ENCODE results near the gene OR4N2. TPM values are rescaled to one million over a fixed set of nuclear protein-coding genes. Genes with fewer than 3 reads are reported as not detected.
"Not testable (repeated sequence)": the region's sequence is repeated elsewhere in the genome, so short reads cannot be mapped to it uniquely, and the experiment has no call there.

The OR4N2 gene
- total and polyA plus RNA-seq, 2 experiments from 2014 or later = not detected

DNA sequence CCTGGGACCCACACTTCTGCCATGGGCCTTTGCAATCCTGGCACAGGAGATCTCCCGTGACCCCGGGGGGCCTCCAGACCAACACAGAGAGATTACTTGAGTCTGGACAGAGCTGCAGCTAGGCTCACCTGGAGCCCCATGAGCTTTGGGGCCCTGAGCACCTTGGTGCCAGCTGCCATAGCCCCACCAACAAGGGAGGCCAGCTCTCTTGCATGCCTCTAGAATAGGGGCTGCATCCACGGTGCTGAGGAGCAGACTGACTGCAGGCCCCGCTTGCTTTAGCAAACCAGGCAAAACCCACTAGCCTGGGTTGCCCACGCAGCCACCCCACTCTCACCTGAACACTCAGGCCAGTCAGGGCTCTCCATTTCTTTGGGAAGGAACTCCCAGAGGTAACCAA is 3.7 kb upstream of the OR4N2 start:
- Histone ChIP-seq H3K27ac (no peak overlapping the region), H3K4me3 (no peak overlapping the region), H3K36me3 (replicated peaks; ENCODE audit: insufficient read depth, low read depth) (no peaks in the 10 kb centered on the region), H3K27me3 (no peaks in the 10 kb centered on the region), H3K9me2 (replicated peaks; ENCODE audit: insufficient read depth) (no peaks in the 10 kb centered on the region), H3K9me3 (ENCODE audit: low read depth) (peaks cover 25% of the 10 kb centered on the region), H4K20me1 (ENCODE audit: insufficient read depth, poor library complexity, severe bottlenecking) (no peaks in the 10 kb centered on the region), H2AFZ (no peak overlapping the region), H3K4me2 (no peak overlapping the region), H3K4me1 (ENCODE audit: insufficient read depth) (no peaks in the 10 kb centered on the region), H3K79me2 (no peaks in the 10 kb centered on the region)
- DNase-seq (ENCODE audit: low spot score) = no peak
- TF ChIP-seq EZH2 (IDR thresholded peaks at IDR 0.05; ENCODE audit: borderline replicate concordance) = no peak
- TF ChIP-seq, protein P1, sequence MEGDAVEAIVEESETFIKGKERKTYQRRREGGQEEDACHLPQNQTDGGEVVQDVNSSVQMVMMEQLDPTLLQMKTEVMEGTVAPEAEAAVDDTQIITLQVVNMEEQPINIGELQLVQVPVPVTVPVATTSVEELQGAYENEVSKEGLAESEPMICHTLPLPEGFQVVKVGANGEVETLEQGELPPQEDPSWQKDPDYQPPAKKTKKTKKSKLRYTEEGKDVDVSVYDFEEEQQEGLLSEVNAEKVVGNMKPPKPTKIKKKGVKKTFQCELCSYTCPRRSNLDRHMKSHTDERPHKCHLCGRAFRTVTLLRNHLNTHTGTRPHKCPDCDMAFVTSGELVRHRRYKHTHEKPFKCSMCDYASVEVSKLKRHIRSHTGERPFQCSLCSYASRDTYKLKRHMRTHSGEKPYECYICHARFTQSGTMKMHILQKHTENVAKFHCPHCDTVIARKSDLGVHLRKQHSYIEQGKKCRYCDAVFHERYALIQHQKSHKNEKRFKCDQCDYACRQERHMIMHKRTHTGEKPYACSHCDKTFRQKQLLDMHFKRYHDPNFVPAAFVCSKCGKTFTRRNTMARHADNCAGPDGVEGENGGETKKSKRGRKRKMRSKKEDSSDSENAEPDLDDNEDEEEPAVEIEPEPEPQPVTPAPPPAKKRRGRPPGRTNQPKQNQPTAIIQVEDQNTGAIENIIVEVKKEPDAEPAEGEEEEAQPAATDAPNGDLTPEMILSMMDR (IDR thresholded peaks at IDR 0.05; ENCODE audit: poor library complexity) = no peak
- no peak for TF ChIP-seq EZH2phosphoT487 (IDR thresholded peaks at IDR 0.05; ENCODE audit: low read depth, severe bottlenecking, unreplicated experiment)
- WGBS (ENCODE audit: low lambda C conversion rate, missing lambda C conversion rate) = 63% methylated on average over 5 of the region's 5 CpGs

GRCh38 chr14:19800282-19801117 is 3.1 kb upstream of the OR4N2 start:
- H4K20me1 ChIP-seq (ENCODE audit: insufficient read depth, poor library complexity, severe bottlenecking) = no peaks in the 10 kb centered on the region
- H3K4me1 ChIP-seq (ENCODE audit: insufficient read depth) = no peaks in the 10 kb centered on the region
- 78% methylated on average over 17 of the region's 17 CpGs for WGBS (ENCODE audit: low lambda C conversion rate, missing lambda C conversion rate)
- no peaks in the 10 kb centered on the region for H3K27me3 ChIP-seq
- H3K4me2 ChIP-seq = no peak overlapping the region
- DNase-seq (ENCODE audit: low spot score) = no peak
- no peaks in the 10 kb centered on the region for H3K9me2 ChIP-seq (replicated peaks; ENCODE audit: insufficient read depth)
- H3K4me3 ChIP-seq = no peak overlapping the region
- no peak overlapping the region for H2AFZ ChIP-seq
- peaks cover 31% of the 10 kb centered on the region for H3K9me3 ChIP-seq (ENCODE audit: low read depth)
- H3K36me3 ChIP-seq (replicated peaks; ENCODE audit: insufficient read depth, low read depth) = no peaks in the 10 kb centered on the region
- TF ChIP-seq EZH2 (IDR thresholded peaks at IDR 0.05; ENCODE audit: borderline replicate concordance) = no peak
- TF ChIP-seq, protein P1 (IDR thresholded peaks at IDR 0.05; ENCODE audit: poor library complexity) = no peak
- TF ChIP-seq EZH2phosphoT487 (IDR thresholded peaks at IDR 0.05; ENCODE audit: low read depth, severe bottlenecking, unreplicated experiment) = no peak
- H3K79me2 ChIP-seq = no peaks in the 10 kb centered on the region
- H3K27ac ChIP-seq = no peak overlapping the region

DNA sequence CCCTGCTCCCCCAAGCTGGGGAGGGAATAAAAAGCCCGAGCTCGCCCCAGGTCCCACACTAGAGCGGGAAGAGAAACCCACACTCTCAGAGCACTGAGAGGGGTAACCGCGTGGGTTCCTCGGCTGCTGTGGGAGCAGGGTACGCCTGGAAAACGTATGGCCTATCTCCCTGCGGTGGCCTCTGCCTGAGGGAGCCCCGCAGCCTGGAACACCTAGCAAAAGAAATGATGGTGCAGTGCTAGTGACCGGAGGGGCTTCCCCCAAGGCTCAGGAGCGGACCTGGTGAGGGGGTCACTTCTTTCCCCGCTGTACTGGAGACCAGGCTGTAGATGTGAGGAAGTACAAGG is 2.5 kb upstream of the OR4N2 start:
- 60% methylated on average over 13 of the region's 13 CpGs for WGBS (ENCODE audit: low lambda C conversion rate, missing lambda C conversion rate)
- TF ChIP-seq EZH2 (IDR thresholded peaks at IDR 0.05; ENCODE audit: borderline replicate concordance) (no peak), EZH2phosphoT487 (IDR thresholded peaks at IDR 0.05; ENCODE audit: low read depth, severe bottlenecking, unreplicated experiment) (no peak)
- TF ChIP-seq, protein P1 (IDR thresholded peaks at IDR 0.05; ENCODE audit: poor library complexity) = no peak
- DNase-seq (ENCODE audit: low spot score) = no peak
- H3K4me3 ChIP-seq = no peak overlapping the region
- H3K36me3 ChIP-seq (replicated peaks; ENCODE audit: insufficient read depth, low read depth) = no peaks in the 10 kb centered on the region
- H3K4me1 ChIP-seq (ENCODE audit: insufficient read depth) = no peaks in the 10 kb centered on the region
- H3K27me3 ChIP-seq = no peaks in the 10 kb centered on the region
- H2AFZ ChIP-seq = no peak overlapping the region
- H3K27ac ChIP-seq = no peak overlapping the region
- H3K79me2 ChIP-seq = no peaks in the 10 kb centered on the region
- H3K9me3 ChIP-seq (ENCODE audit: low read depth) = peaks cover 37% of the 10 kb centered on the region
- H3K9me2 ChIP-seq (replicated peaks; ENCODE audit: insufficient read depth) = no peaks in the 10 kb centered on the region
- no peaks in the 10 kb centered on the region for H4K20me1 ChIP-seq (ENCODE audit: insufficient read depth, poor library complexity, severe bottlenecking)
- H3K4me2 ChIP-seq = no peak overlapping the region

DNA sequence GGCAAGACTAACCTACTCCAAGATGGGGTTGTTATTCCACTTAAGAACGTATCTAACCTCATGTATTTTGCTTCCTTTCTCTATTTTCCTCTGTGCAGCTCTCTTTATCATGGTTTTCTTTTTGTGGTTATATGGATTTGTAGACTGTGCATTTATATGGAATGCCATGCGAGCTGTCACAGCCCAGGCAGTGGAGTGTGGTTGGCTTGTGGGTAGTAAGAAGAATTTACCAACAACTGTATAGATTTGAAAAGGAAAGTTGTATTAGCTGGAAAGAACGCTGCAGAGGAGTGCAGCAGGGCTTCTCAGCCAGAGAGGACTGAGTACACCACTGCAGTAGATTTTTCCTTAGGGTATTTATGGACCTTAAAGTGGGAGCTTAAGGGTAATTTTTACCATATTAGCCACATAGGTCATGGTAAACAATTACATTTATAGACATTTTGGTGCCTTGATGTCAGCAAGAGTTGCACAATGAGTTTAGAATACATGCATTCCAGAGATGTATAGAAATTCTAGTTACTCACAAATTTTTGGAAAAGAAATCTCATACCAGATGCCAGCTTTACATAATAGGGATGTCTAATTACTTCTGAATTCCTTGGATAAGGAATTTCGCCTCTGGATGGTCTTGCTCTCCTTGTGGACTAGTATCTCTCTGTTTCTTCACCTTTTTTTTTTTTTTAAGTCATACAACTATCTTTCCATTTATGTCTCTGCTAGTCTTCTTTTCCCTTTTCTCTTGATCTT is 9.8 kb downstream of the OR4N2 start:
- H3K9me2 ChIP-seq (replicated peaks; ENCODE audit: insufficient read depth); DNase-seq (ENCODE audit: low spot score); H3K4me1 ChIP-seq (ENCODE audit: insufficient read depth); H3K79me2 ChIP-seq; H3K4me2 ChIP-seq; H3K27ac ChIP-seq; H4K20me1 ChIP-seq (ENCODE audit: insufficient read depth, poor library complexity, severe bottlenecking); H3K27me3 ChIP-seq; H2AFZ ChIP-seq; H3K36me3 ChIP-seq (replicated peaks; ENCODE audit: insufficient read depth, low read depth): not testable (repeated sequence)
- 50% methylated on average over 4 of the region's 4 CpGs for WGBS (ENCODE audit: low lambda C conversion rate, missing lambda C conversion rate)
- H3K4me3 ChIP-seq = peak overlapping the region; percentile 8
- peaks cover 14% of the 10 kb centered on the region for H3K9me3 ChIP-seq (ENCODE audit: low read depth)

GRCh38 chr14:19819879-19820278 is 16.3 kb downstream of the OR4N2 start:
- WGBS (ENCODE audit: low lambda C conversion rate, missing lambda C conversion rate) = 22% methylated on average over 1 of the region's 1 CpG
- not testable (repeated sequence) for H4K20me1 ChIP-seq (ENCODE audit: insufficient read depth, poor library complexity, severe bottlenecking); H3K36me3 ChIP-seq (replicated peaks; ENCODE audit: insufficient read depth, low read depth); H3K4me3 ChIP-seq; H3K27me3 ChIP-seq; H3K4me1 ChIP-seq (ENCODE audit: insufficient read depth); H3K9me2 ChIP-seq (replicated peaks; ENCODE audit: insufficient read depth); H3K79me2 ChIP-seq; H3K27ac ChIP-seq; DNase-seq (ENCODE audit: low spot score); H3K4me2 ChIP-seq; H2AFZ ChIP-seq
- peaks cover 22% of the 10 kb centered on the region for H3K9me3 ChIP-seq (ENCODE audit: low read depth)

GRCh38 chr14:19821016-19821415 is 17.4 kb downstream of the OR4N2 start:
- H2AFZ ChIP-seq; H3K36me3 ChIP-seq (replicated peaks; ENCODE audit: insufficient read depth, low read depth); H3K79me2 ChIP-seq; H3K27me3 ChIP-seq; H3K9me2 ChIP-seq (replicated peaks; ENCODE audit: insufficient read depth); H3K4me1 ChIP-seq (ENCODE audit: insufficient read depth); H3K27ac ChIP-seq; DNase-seq (ENCODE audit: low spot score); H3K4me3 ChIP-seq; H4K20me1 ChIP-seq (ENCODE audit: insufficient read depth, poor library complexity, severe bottlenecking); H3K4me2 ChIP-seq: not testable (repeated sequence)
- WGBS (ENCODE audit: low lambda C conversion rate, missing lambda C conversion rate) = 62% methylated on average over 6 of the region's 6 CpGs
- H3K9me3 ChIP-seq (ENCODE audit: low read depth) = peaks cover 15% of the 10 kb centered on the region

Measured in hepatocyte (in vitro differentiated cells).